GM12878 (cell line): Measurements from ENCODE around the gene KCNJ14. TPM values are rescaled to one million over a fixed set of nuclear protein-coding genes. Genes with fewer than 3 reads are reported as not detected.

Experiments used
- ATAC-seq: fragments of 200-7000 bp; cut with Tn5 transposase; 3 replicates; pipeline ENCODE4 v1.9.1; 2020; ENCODE audit warnings: mild to moderate bottlenecking, moderate library complexity
- BruUV-seq: library from RNA; stranded (reverse); fragments of 400-500 nt; replicated peaks from 2 replicates; lab custom pipeline; 2021; lab: Mats Ljungman, UMichigan
- CTCF ChIA-PET: fragments of 300-600 bp; sonication (Branson Sonifier 250); formaldehyde crosslinking; extraction: SDS; loops from one replicate; lab custom pipeline; 2021; ENCODE audit warnings: inconsistent platforms; lab: Yijun Ruan, JAX
- POLR2A ChIA-PET: fragments of 350-600 bp; formaldehyde crosslinking; extraction: SDS; loops from one replicate; lab custom pipeline; 2021; ENCODE audit warnings: inconsistent platforms; lab: Charles Lee
- RAD21 ChIA-PET: fragments of 300-600 bp; sonication (Branson Sonifier 250); formaldehyde crosslinking; loops from one replicate; lab custom pipeline; 2023; ENCODE audit warnings: antibody characterized with exemption; ENCODE audit not compliant: unreplicated experiment; lab: Charles Lee
- SMC1A ChIA-PET: fragments of 300-600 bp; sonication (Branson Sonifier 250); formaldehyde crosslinking; loops from one replicate; lab custom pipeline; 2023; ENCODE audit not compliant: unreplicated experiment, uncharacterized antibody; lab: Charles Lee
- DNase-seq: peaks from one replicate; pipeline ENCODE4 v3.0.0-alpha.2; 2011; ENCODE audit warnings: low read depth, low spot score
- FAIRE-seq: peaks from 3 replicates; lab custom pipeline; 2011; peaks lifted over from hg19 to GRCh38; lab: Jason Lieb, UNC
- H2AFZ ChIP-seq: 2 replicates; pipeline ENCODE4 v1.6.0; 2011; ENCODE audit warnings: low read depth, low read length, control low read depth; ENCODE audit not compliant: control insufficient read depth
- H3K27ac ChIP-seq: 2 replicates; pipeline ENCODE4 v1.5.1; 2011; ENCODE audit warnings: control low read depth; ENCODE audit not compliant: control insufficient read depth, insufficient read depth
- H3K27me3 ChIP-seq, 2 experiments: replicated peaks in 1 of 2; 2 replicates each; pipeline versions ENCODE4 v1.6.0 to v1.6.1; 2011; ENCODE audit warnings: low read length in 1 of 2; ENCODE audit not compliant: control insufficient read depth in 2 of 2, insufficient read depth in 2 of 2
- H3K36me3 ChIP-seq, 2 experiments: 2 replicates each; pipeline ENCODE4 v1.5.1; 2011; ENCODE audit warnings: low read length in 1 of 2; ENCODE audit not compliant: control insufficient read depth in 2 of 2, insufficient read depth in 2 of 2
- H3K4me1 ChIP-seq: 2 replicates; pipeline ENCODE4 v1.6.1; 2011; ENCODE audit warnings: mild to moderate bottlenecking, low read length, moderate library complexity, mixed read lengths; ENCODE audit not compliant: control insufficient read depth, insufficient read depth
- H3K4me2 ChIP-seq: 2 replicates; pipeline ENCODE4 v1.6.0; 2011; ENCODE audit warnings: control low read depth; ENCODE audit not compliant: control insufficient read depth, insufficient read depth
- H3K4me3 ChIP-seq: fragments of 200-600 bp; sonication (generic); 2 replicates; pipeline ENCODE4 v1.5.1; 2016
- H3K79me2 ChIP-seq: 2 replicates; pipeline ENCODE4 v1.6.0; 2011; ENCODE audit warnings: low read length; ENCODE audit not compliant: control insufficient read depth, insufficient read depth
- H3K9ac ChIP-seq: 2 replicates; pipeline ENCODE4 v1.8.0; 2011; ENCODE audit warnings: low read length, control low read depth, mixed read lengths; ENCODE audit not compliant: control insufficient read depth, insufficient read depth
- H3K9me3 ChIP-seq: replicated peaks from 3 replicates; pipeline ENCODE4 v1.5.1; 2011; ENCODE audit warnings: mild to moderate bottlenecking, low read length; ENCODE audit not compliant: control insufficient read depth, insufficient read depth
- H4K20me1 ChIP-seq: 2 replicates; pipeline ENCODE4 v1.6.0; 2011; ENCODE audit not compliant: control insufficient read depth, insufficient read depth
- BMI1 ChIP-seq: fragments of 450-650 bp; IDR thresholded peaks from 2 replicates; pipeline ENCODE4 v1.6.1; 2016; ENCODE audit warnings: mild to moderate bottlenecking, moderate library complexity, borderline replicate concordance
- CEBPZ ChIP-seq: fragments of 150-350 bp; IDR thresholded peaks from 2 replicates; pipeline ENCODE4 v1.6.1; 2016; ENCODE audit warnings: low read depth, low read length
- HDAC6 ChIP-seq: fragments of 200-600 bp; sonication (generic); IDR thresholded peaks from one replicate; pipeline ENCODE4 v1.8.0; 2017; ENCODE audit warnings: antibody characterized with exemption; ENCODE audit not compliant: unreplicated experiment
- KDM1A ChIP-seq: fragments of 200-600 bp; sonication (generic); IDR thresholded peaks from 2 replicates; pipeline ENCODE4 v1.6.1; 2016; ENCODE audit warnings: borderline replicate concordance
- PAX5 ChIP-seq: IDR thresholded peaks from 2 replicates; pipeline ENCODE4 v1.6.1; 2011; ENCODE audit warnings: low read depth, low read length, borderline replicate concordance
- PKNOX1 ChIP-seq: fragments of 450-650 bp; IDR thresholded peaks from 2 replicates; pipeline ENCODE4 v1.6.1; 2016; ENCODE audit warnings: mild to moderate bottlenecking
- POU2F2 ChIP-seq: IDR thresholded peaks from 3 replicates; pipeline ENCODE4 v1.6.1; 2011; ENCODE audit warnings: low read depth, mild to moderate bottlenecking, low read length, borderline replicate concordance
- RUNX3 ChIP-seq: IDR thresholded peaks from 2 replicates; pipeline ENCODE4 v1.6.1; 2012; ENCODE audit warnings: low read length, inconsistent platforms
- SIN3A ChIP-seq: IDR thresholded peaks from 2 replicates; pipeline ENCODE4 v1.6.1; 2012; ENCODE audit warnings: low read depth, low read length, improper control_type of control experiment
- SMC3 ChIP-seq: IDR thresholded peaks from 2 replicates; pipeline ENCODE4 v1.6.1; 2011; ENCODE audit warnings: low read length, improper control_type of control experiment, borderline replicate concordance
- WGBS: methylation state at CpG from one replicate; pipeline ENCODE4 v1.1.6; 2016; ENCODE audit warnings: low lambda C conversion rate; ENCODE audit not compliant: insufficient replicate concordance, insufficient coverage; ENCODE audit errors: missing lambda C conversion rate; 5-methylcytosine and 5-hydroxymethylcytosine counted together
- in situ Hi-C: fragments of 300-500 bp; cut with MboI; formaldehyde crosslinking; loops from 9 replicates; pipeline ENCODE4 v1.14.3; 2018; ENCODE audit warnings: mixed read lengths
- intact Hi-C: fragments of 100-400 bp; cut with micrococcal nuclease; formaldehyde crosslinking; loops from one replicate; pipeline ENCODE4 v1.14.2; 2022; ENCODE audit not compliant: unreplicated experiment
- polyA plus RNA-seq, 11 experiments: library from polyadenylated mRNA; depleted of rRNA in 4 of 11; unstranded in 6 of 11; stranded (reverse) in 5 of 11; fragments of >200 nt; fragmentation: Nextera tagmentation in 4 of 11; fragmentation: Illumina TruSeq in 1 of 11; extraction: Ambion mirVana in 4 of 11; extraction: Trizol in 1 of 11; gene quantifications; 1 replicate in 1 of 11; 2 replicates in 10 of 11; pipeline versions ENCODE4 v1.2.1 to v1.2.3, GENCODE V29; 2011 to 2016; ENCODE audit warnings: inconsistent platforms in 2 of 11, missing spikeins in 2 of 11, low read depth in 1 of 11
- total RNA-seq, 4 experiments: library from RNA; depleted of rRNA in 3 of 4; stranded (reverse); fragments of >200 nt in 3 of 4; fragmentation: Illumina TruSeq in 1 of 4; extraction: Trizol in 1 of 4; gene quantifications; 2 replicates each; pipeline versions ENCODE4 v1.2.1 to v1.2.3, GENCODE V29; 2013 to 2021
- TF ChIP-seq, protein P1 (sequence below): fragments of 450-650 bp; IDR thresholded peaks from 2 replicates; pipeline ENCODE4 v1.6.1; 2014; ENCODE audit warnings: mild to moderate bottlenecking
- TF ChIP-seq, protein P2 (sequence below): fragments of 450-650 bp; IDR thresholded peaks from 2 replicates; pipeline ENCODE4 v1.6.1; 2017; ENCODE audit warnings: mild to moderate bottlenecking, moderate library complexity

KCNJ14 gene
- total and polyA plus RNA-seq, 10 of the 15 experiments (the other 5 are each of a cell fraction or from before 2014, with no cell fraction given), result 0.24 to 1.4 (median 0.42) TPM

- FAIRE-seq, result no peak
- no TSS peak for BruUV-seq
- no peak for ATAC-seq
- TF ChIP-seq SIN3A (no peak), HDAC6 (no peak), PAX5 (no peak), BMI1 (no peak), PKNOX1 (no peak), POU2F2 (no peak), KDM1A (no peak), SMC3 (no peak), RUNX3 (no peak), CEBPZ (no peak)
- TF ChIP-seq, protein P1, sequence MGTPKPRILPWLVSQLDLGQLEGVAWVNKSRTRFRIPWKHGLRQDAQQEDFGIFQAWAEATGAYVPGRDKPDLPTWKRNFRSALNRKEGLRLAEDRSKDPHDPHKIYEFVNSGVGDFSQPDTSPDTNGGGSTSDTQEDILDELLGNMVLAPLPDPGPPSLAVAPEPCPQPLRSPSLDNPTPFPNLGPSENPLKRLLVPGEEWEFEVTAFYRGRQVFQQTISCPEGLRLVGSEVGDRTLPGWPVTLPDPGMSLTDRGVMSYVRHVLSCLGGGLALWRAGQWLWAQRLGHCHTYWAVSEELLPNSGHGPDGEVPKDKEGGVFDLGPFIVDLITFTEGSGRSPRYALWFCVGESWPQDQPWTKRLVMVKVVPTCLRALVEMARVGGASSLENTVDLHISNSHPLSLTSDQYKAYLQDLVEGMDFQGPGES, result no peak
- TF ChIP-seq, protein P2, sequence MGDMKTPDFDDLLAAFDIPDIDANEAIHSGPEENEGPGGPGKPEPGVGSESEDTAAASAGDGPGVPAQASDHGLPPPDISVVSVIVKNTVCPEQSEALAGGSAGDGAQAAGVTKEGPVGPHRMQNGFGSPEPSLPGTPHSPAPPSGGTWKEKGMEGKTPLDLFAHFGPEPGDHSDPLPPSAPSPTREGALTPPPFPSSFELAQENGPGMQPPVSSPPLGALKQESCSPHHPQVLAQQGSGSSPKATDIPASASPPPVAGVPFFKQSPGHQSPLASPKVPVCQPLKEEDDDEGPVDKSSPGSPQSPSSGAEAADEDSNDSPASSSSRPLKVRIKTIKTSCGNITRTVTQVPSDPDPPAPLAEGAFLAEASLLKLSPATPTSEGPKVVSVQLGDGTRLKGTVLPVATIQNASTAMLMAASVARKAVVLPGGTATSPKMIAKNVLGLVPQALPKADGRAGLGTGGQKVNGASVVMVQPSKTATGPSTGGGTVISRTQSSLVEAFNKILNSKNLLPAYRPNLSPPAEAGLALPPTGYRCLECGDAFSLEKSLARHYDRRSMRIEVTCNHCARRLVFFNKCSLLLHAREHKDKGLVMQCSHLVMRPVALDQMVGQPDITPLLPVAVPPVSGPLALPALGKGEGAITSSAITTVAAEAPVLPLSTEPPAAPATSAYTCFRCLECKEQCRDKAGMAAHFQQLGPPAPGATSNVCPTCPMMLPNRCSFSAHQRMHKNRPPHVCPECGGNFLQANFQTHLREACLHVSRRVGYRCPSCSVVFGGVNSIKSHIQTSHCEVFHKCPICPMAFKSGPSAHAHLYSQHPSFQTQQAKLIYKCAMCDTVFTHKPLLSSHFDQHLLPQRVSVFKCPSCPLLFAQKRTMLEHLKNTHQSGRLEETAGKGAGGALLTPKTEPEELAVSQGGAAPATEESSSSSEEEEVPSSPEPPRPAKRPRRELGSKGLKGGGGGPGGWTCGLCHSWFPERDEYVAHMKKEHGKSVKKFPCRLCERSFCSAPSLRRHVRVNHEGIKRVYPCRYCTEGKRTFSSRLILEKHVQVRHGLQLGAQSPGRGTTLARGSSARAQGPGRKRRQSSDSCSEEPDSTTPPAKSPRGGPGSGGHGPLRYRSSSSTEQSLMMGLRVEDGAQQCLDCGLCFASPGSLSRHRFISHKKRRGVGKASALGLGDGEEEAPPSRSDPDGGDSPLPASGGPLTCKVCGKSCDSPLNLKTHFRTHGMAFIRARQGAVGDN, result no peak
Measured at GRCh38 chr19:48497728-48498594, 42.6 kb downstream of the KCNJ14 start.

More at GRCh38 chr19:48497728-48498594, 42.6 kb downstream of the KCNJ14 start:
- no peak overlapping the region for H3K4me2 ChIP-seq
- H3K4me1 ChIP-seq, result peaks cover 4% of the 10 kb centered on the region; the same call in 1 of the 2 replicates
- H3K27ac ChIP-seq, result no peak overlapping the region
- ChIA-PET POLR2A (no interaction called here), RAD21 (no interaction called here), SMC1A (no interaction called here), CTCF (no interaction called here)
- peaks cover 1 to 3% of the 10 kb centered on the region in 2 experiments; a peak in 2 of 4 replicates for H3K27me3 ChIP-seq
- no peak for DNase-seq
- H2AFZ ChIP-seq, result no peak overlapping the region
- intact Hi-C loops (no loop called here), in situ Hi-C loops (no loop called here)
- no peaks in the 10 kb centered on the region for H3K9me3 ChIP-seq
- H3K4me3 ChIP-seq, result no peak overlapping the region
- no peaks in the 10 kb centered on the region for H4K20me1 ChIP-seq
- H3K9ac ChIP-seq, result no peak overlapping the region
- no peaks in the 10 kb centered on the region for H3K36me3 ChIP-seq
- 58% methylated on average over 46 of the region's 46 CpGs for WGBS
- H3K79me2 ChIP-seq, result no peaks in the 10 kb centered on the region
